HG03460 (cell line): ENCODE results near the gene IL3.

ENCODE experiments used
- ATAC-seq: cut with Tn5 transposase; IDR thresholded peaks from one replicate; pipeline ENCODE4 v1.9.1; 2021; ENCODE audit not compliant: unreplicated experiment

IL3 gene

GRCh38 chr5:132072070-132072469, 11.6 kb downstream of the IL3 start:
- ATAC-seq, result no peak

- no peak for ATAC-seq
Observed at GRCh38 chr5:132072528-132072927, 12.1 kb downstream of the IL3 start.

GRCh38 chr5:132073231-132074013, 13.0 kb downstream of the IL3 start, which contains the start of gene CSF2:
TSS of gene CSF2 (plus strand) at chr5:132073789. CDS start at chr5:132073824, 35 bp downstream.
- no peak for ATAC-seq

GRCh38 chr5:132074091-132074771, 13.8 kb downstream of the IL3 start:
- ATAC-seq, result no peak

GRCh38 chr5:132074772-132075718, 14.6 kb downstream of the IL3 start:
- no peak for ATAC-seq

- no peak for ATAC-seq
Observed at GRCh38 chr5:132075719-132076077, 15.2 kb downstream of the IL3 start.

- ATAC-seq, result no peak
Observed at GRCh38 chr5:132076202-132076830, 15.9 kb downstream of the IL3 start.

GRCh38 chr5:132076983-132077382, 16.5 kb downstream of the IL3 start:
- ATAC-seq, result no peak

GRCh38 chr5:132079081-132079480, 18.6 kb downstream of the IL3 start:
- no peak for ATAC-seq

- no peak for ATAC-seq
Observed at GRCh38 chr5:132079619-132080018, 19.2 kb downstream of the IL3 start.

- no peak for ATAC-seq
Observed at GRCh38 chr5:132080595-132080994, 20.1 kb downstream of the IL3 start.

- no peak for ATAC-seq
Observed at GRCh38 chr5:132081458-132081857, 21.0 kb downstream of the IL3 start.

- no peak for ATAC-seq
Observed at GRCh38 chr5:132082329-132083023, 22.0 kb downstream of the IL3 start.

GRCh38 chr5:132083071-132083678, 22.7 kb downstream of the IL3 start:
- no peak for ATAC-seq

- ATAC-seq, result no peak
Observed at GRCh38 chr5:132085686-132086085, 25.2 kb downstream of the IL3 start.

GRCh38 chr5:132086277-132086794, 25.9 kb downstream of the IL3 start:
- ATAC-seq, result no peak

GRCh38 chr5:132087176-132087575, 26.7 kb downstream of the IL3 start:
- no peak for ATAC-seq

GRCh38 chr5:132087661-132088060, 27.2 kb downstream of the IL3 start:
- ATAC-seq, result no peak

- no peak for ATAC-seq
Observed at GRCh38 chr5:132089363-132089762, 28.9 kb downstream of the IL3 start.

- ATAC-seq, result no peak
Observed at GRCh38 chr5:132090107-132090506, 29.7 kb downstream of the IL3 start.
